Nephron progenitor cell (in vitro differentiated cells): ENCODE results near the gene SPRTN.
A peak's percentile ranks its signal among the peaks of the same experiment; 100 is the strongest.

Experiments
- DNase-seq: peaks from one replicate; pipeline ENCODE4 v3.0.0; 2021
- H3K27ac Mint-ChIP-seq: 2 replicates; pipeline ENCODE4 v1.8.0; 2021; ENCODE audit warnings: mild to moderate bottlenecking, moderate library complexity, mixed read lengths
- H3K27me3 Mint-ChIP-seq: 2 replicates; pipeline ENCODE4 v1.8.0; 2021; ENCODE audit warnings: mild to moderate bottlenecking, low read depth, mixed read lengths; ENCODE audit not compliant: poor library complexity
- H3K36me3 Mint-ChIP-seq: 2 replicates; pipeline ENCODE4 v1.8.0; 2021; ENCODE audit warnings: low read depth, mixed read lengths
- H3K4me1 Mint-ChIP-seq: 2 replicates; pipeline ENCODE4 v1.8.0; 2021; ENCODE audit warnings: mixed read lengths
- H3K4me3 Mint-ChIP-seq: 2 replicates; pipeline ENCODE4 v1.8.0; 2021; ENCODE audit warnings: mild to moderate bottlenecking, moderate library complexity, mixed read lengths
- H3K9me3 Mint-ChIP-seq: 2 replicates; pipeline ENCODE4 v1.8.0; 2021; ENCODE audit warnings: mild to moderate bottlenecking, moderate library complexity, mixed read lengths
- CTCF ChIP-seq: fragments of 200-600 bp; sonication (generic); IDR thresholded peaks from 2 replicates; pipeline ENCODE4 v1.5.0; 2021; ENCODE audit warnings: antibody characterized with exemption

Gene SPRTN

GRCh38 chr1:231392389-231393131 is 54.5 kb downstream of the SPRTN start:
- Mint-ChIP-seq H3K36me3 (peaks cover 67% of the 10 kb centered on the region), H3K27ac (no peak overlapping the region), H3K4me3 (no peak overlapping the region), H3K9me3 (peaks cover 4% of the 10 kb centered on the region), H3K4me1 (peaks cover 17% of the 10 kb centered on the region), H3K27me3 (peaks cover 4% of the 10 kb centered on the region)
- DNase-seq = no peak
- no peak for TF ChIP-seq CTCF

- Mint-ChIP-seq H3K4me1 (peaks cover 22% of the 10 kb centered on the region), H3K9me3 (no peaks in the 10 kb centered on the region), H3K27me3 (no peaks in the 10 kb centered on the region), H3K4me3 (no peak overlapping the region), H3K36me3 (peaks cover 68% of the 10 kb centered on the region), H3K27ac (peak overlapping the region; percentile 71)
- no peak for DNase-seq
- TF ChIP-seq CTCF = no peak
Measured at GRCh38 chr1:231393668-231394067, 55.6 kb downstream of the SPRTN start.

- peaks cover 22% of the 10 kb centered on the region for H3K4me1 Mint-ChIP-seq
- DNase-seq = no peak
Measured at GRCh38 chr1:231395076-231395997, 57.2 kb downstream of the SPRTN start.

GRCh38 chr1:231395998-231396390 is 57.9 kb downstream of the SPRTN start:
- peak overlapping the region; percentile 93 for H3K27ac Mint-ChIP-seq
- no peak for TF ChIP-seq CTCF
- no peaks in the 10 kb centered on the region for H3K27me3 Mint-ChIP-seq
- H3K4me3 Mint-ChIP-seq = no peak overlapping the region
- no peaks in the 10 kb centered on the region for H3K9me3 Mint-ChIP-seq
- peaks cover 22% of the 10 kb centered on the region for H3K4me1 Mint-ChIP-seq
- peaks cover 48% of the 10 kb centered on the region for H3K36me3 Mint-ChIP-seq
- DNase-seq = no peak

More at GRCh38 chr1:231395076-231395997, 57.2 kb downstream of the SPRTN start:
- no peak for TF ChIP-seq CTCF
- Mint-ChIP-seq H3K36me3 (peaks cover 55% of the 10 kb centered on the region), H3K9me3 (no peaks in the 10 kb centered on the region), H3K27ac (peak overlapping the region; percentile 93), H3K27me3 (no peaks in the 10 kb centered on the region), H3K4me3 (no peak overlapping the region)

DNA sequence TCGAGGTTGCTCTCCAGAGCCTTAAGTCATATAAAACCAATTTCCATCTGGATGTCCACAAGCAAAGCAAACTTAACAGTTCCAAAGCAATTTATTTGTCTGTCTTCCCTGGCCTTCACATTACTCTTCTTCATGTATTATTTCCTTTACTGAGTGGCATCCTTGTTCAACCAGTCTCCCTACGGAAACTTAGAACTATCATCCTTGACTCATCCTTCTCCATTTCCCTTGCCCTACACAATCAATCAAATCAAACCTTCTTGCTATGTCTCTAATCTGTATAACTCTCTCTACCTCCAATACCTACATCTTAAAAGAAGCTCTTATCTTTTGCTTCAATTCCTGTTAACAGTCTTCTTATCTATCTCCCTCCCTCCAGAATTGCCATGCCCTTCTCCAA is 58.5 kb downstream of the SPRTN start:
- H3K4me3 Mint-ChIP-seq = no peak overlapping the region
- no peak for DNase-seq
- TF ChIP-seq CTCF = no peak
- H3K27me3 Mint-ChIP-seq = no peaks in the 10 kb centered on the region
- H3K36me3 Mint-ChIP-seq = peaks cover 44% of the 10 kb centered on the region
- no peaks in the 10 kb centered on the region for H3K9me3 Mint-ChIP-seq
- H3K27ac Mint-ChIP-seq = no peak overlapping the region
- peaks cover 22% of the 10 kb centered on the region for H3K4me1 Mint-ChIP-seq
